DND-41 (cell line): ENCODE measurements around the gene CDSN.

Source experiments
- ATAC-seq: fragments of 200-7000 bp; cut with Tn5 transposase; 3 replicates; pipeline ENCODE4 v1.9.1; 2021; ENCODE audit warnings: low read depth; ENCODE audit not compliant: insufficient read depth
- DNase-seq: peaks from one replicate; pipeline ENCODE4 v3.0.0-alpha.2; 2020
- H2AFZ ChIP-seq: 2 replicates; pipeline ENCODE4 v1.6.0; 2012; ENCODE audit warnings: low read depth, low read length
- H3K27ac ChIP-seq: 2 replicates; pipeline ENCODE4 v1.5.1; 2012; ENCODE audit warnings: low read length, inconsistent platforms
- H3K27me3 ChIP-seq: fragments of 200-600 bp; sonication (generic); 2 replicates; pipeline ENCODE4 v1.6.0; 2012; ENCODE audit warnings: low read length, mild to moderate bottlenecking, inconsistent platforms; ENCODE audit not compliant: insufficient read depth, poor library complexity
- H3K36me3 ChIP-seq: 2 replicates; pipeline ENCODE4 v1.5.1; 2012; ENCODE audit warnings: low read length, inconsistent platforms; ENCODE audit not compliant: insufficient read depth
- H3K4me1 ChIP-seq: 2 replicates; pipeline ENCODE4 v1.5.1; 2012; ENCODE audit warnings: mild to moderate bottlenecking, low read length; ENCODE audit not compliant: insufficient read depth
- H3K4me2 ChIP-seq: 2 replicates; pipeline ENCODE4 v1.6.0; 2012; ENCODE audit warnings: mild to moderate bottlenecking, moderate library complexity, low read length, inconsistent platforms; ENCODE audit not compliant: insufficient read depth
- H3K4me3 ChIP-seq, 2 experiments: fragments of 200-600 bp in 1 of 2; shearing (Covaris generic) in 1 of 2; 2 replicates each; pipeline ENCODE4 v1.5.1; 2012 to 2016; ENCODE audit warnings: inconsistent platforms in 2 of 2, low read length in 2 of 2, mild to moderate bottlenecking in 2 of 2, low read depth in 1 of 2, moderate library complexity in 1 of 2
- H3K79me2 ChIP-seq: 2 replicates; pipeline ENCODE4 v1.6.0; 2012; ENCODE audit warnings: low read length, inconsistent platforms; ENCODE audit not compliant: insufficient read depth
- H3K9ac ChIP-seq: 2 replicates; pipeline ENCODE4 v1.6.0; 2012; ENCODE audit warnings: low read depth, mild to moderate bottlenecking, inconsistent platforms, low read length, moderate library complexity
- H3K9me3 ChIP-seq: 2 replicates; pipeline ENCODE4 v1.5.1; 2012; ENCODE audit warnings: low read length, moderate library complexity, mild to moderate bottlenecking, inconsistent platforms; ENCODE audit not compliant: insufficient read depth, severe bottlenecking
- H4K20me1 ChIP-seq: 2 replicates; pipeline ENCODE4 v1.6.0; 2012; ENCODE audit warnings: low read length; ENCODE audit not compliant: insufficient read depth
- CTCF ChIP-seq: IDR thresholded peaks from 2 replicates; pipeline ENCODE4 v1.5.1; 2012; ENCODE audit warnings: borderline replicate concordance, low read length, moderate library complexity, mild to moderate bottlenecking; ENCODE audit not compliant: poor library complexity, severe bottlenecking; ENCODE audit errors: extremely low read depth
- EZH2 ChIP-seq: IDR thresholded peaks from 3 replicates; pipeline ENCODE4 v1.6.1; 2012; ENCODE audit warnings: borderline replicate concordance, low read depth, mild to moderate bottlenecking, moderate library complexity, low read length, inconsistent platforms; ENCODE audit not compliant: severe bottlenecking

Gene CDSN

GRCh38 chr6:31122791-31123706 lies 2.8 kb upstream of the CDSN start:
- TF ChIP-seq EZH2 (no peak), CTCF (no peak)
- Histone ChIP-seq H3K36me3 (no peaks in the 10 kb centered on the region), H4K20me1 (no peaks in the 10 kb centered on the region), H2AFZ (no peak overlapping the region), H3K79me2 (no peaks in the 10 kb centered on the region), H3K4me2 (no peak overlapping the region), H3K27me3 (peaks cover 16% of the 10 kb centered on the region), H3K4me3 (no peak overlapping the region), H3K27ac (no peak overlapping the region), H3K4me1 (no peaks in the 10 kb centered on the region), H3K9me3 (no peaks in the 10 kb centered on the region), H3K9ac (no peak overlapping the region)
- ATAC-seq (no peak), DNase-seq (no peak)

- no peaks in the 10 kb centered on the region for H3K36me3 ChIP-seq
- H4K20me1 ChIP-seq: no peaks in the 10 kb centered on the region
- no peak overlapping the region for H3K4me2 ChIP-seq
- DNase-seq: no peak
- H3K27ac ChIP-seq: no peak overlapping the region
- no peak overlapping the region for H3K4me3 ChIP-seq
- H2AFZ ChIP-seq: no peak overlapping the region
- H3K79me2 ChIP-seq: no peaks in the 10 kb centered on the region
- H3K4me1 ChIP-seq: no peaks in the 10 kb centered on the region
- peaks cover 26% of the 10 kb centered on the region for H3K27me3 ChIP-seq
- no peak for ATAC-seq
- no peaks in the 10 kb centered on the region for H3K9me3 ChIP-seq
- TF ChIP-seq CTCF: no peak
- TF ChIP-seq EZH2: no peak
- H3K9ac ChIP-seq: no peak overlapping the region
These were observed 1.0 kb upstream of the CDSN start for GRCh38 chr6:31121131-31121790.

- Histone ChIP-seq H4K20me1 (no peaks in the 10 kb centered on the region), H3K36me3 (no peaks in the 10 kb centered on the region), H3K27ac (no peak overlapping the region), H3K4me3 (no peak overlapping the region), H3K9ac (no peak overlapping the region), H2AFZ (no peak overlapping the region), H3K4me1 (no peaks in the 10 kb centered on the region), H3K9me3 (no peaks in the 10 kb centered on the region), H3K4me2 (no peak overlapping the region), H3K27me3 (peaks cover 41% of the 10 kb centered on the region), H3K79me2 (no peaks in the 10 kb centered on the region)
- no peak for TF ChIP-seq EZH2
- TF ChIP-seq CTCF: no peak
- ATAC-seq (no peak), DNase-seq (no peak)
These were observed 2.1 kb downstream of the CDSN start for GRCh38 chr6:31118178-31118577.
